ENCODE data around the gene AHRR.

DNA sequence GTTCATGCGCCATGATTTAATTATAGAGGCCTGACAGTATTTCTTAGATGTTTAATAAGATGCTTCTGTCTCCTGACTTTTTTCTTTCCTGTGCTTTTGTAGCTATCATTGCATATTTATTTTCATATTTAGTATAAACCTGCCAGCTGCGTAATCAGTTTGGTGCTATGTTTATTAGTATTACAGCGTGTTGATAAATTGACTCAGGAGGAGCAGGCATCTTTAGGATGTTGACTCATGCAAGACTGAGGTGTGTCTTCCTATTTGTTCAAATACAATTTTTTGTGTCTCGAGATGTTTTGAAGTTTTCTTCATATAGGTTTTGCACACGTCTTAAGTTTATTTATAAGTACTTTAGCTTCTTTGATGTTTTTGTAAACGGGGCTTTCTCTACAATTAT lies 85.5 kb downstream of the AHRR start:
- TF ChIP-seq, protein P1, sequence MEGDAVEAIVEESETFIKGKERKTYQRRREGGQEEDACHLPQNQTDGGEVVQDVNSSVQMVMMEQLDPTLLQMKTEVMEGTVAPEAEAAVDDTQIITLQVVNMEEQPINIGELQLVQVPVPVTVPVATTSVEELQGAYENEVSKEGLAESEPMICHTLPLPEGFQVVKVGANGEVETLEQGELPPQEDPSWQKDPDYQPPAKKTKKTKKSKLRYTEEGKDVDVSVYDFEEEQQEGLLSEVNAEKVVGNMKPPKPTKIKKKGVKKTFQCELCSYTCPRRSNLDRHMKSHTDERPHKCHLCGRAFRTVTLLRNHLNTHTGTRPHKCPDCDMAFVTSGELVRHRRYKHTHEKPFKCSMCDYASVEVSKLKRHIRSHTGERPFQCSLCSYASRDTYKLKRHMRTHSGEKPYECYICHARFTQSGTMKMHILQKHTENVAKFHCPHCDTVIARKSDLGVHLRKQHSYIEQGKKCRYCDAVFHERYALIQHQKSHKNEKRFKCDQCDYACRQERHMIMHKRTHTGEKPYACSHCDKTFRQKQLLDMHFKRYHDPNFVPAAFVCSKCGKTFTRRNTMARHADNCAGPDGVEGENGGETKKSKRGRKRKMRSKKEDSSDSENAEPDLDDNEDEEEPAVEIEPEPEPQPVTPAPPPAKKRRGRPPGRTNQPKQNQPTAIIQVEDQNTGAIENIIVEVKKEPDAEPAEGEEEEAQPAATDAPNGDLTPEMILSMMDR (conservative IDR thresholded peaks at IDR 0.05; ENCODE audit: low read length) = no peak
- no peak for TF ChIP-seq EZH2phosphoT487 (IDR thresholded peaks at IDR 0.05; ENCODE audit: borderline replicate concordance, low read depth, low read length)

Measured in OCI-LY7 (cell line).